Parathyroid adenoma (tissue), 2 donors: ENCODE measurements around the gene C1RL.
A peak's percentile ranks its signal among the peaks of the same experiment; 100 is the strongest.

Experiments
- H2AFZ ChIP-seq: fragments of 300-600 bp; sonication (generic); one replicate; pipeline ENCODE4 v1.7.0; 2017; ENCODE audit warnings: antibody characterized with exemption, mild to moderate bottlenecking
- H3K27ac ChIP-seq: fragments of 300-600 bp; sonication (generic); one replicate; pipeline ENCODE4 v1.7.0; 2017
- H3K27me3 ChIP-seq: fragments of 300-600 bp; sonication (generic); one replicate; pipeline ENCODE4 v1.7.0; 2017; ENCODE audit warnings: low read length; ENCODE audit not compliant: control insufficient read depth, insufficient read depth
- H3K36me3 ChIP-seq: fragments of 300-600 bp; sonication (generic); one replicate; pipeline ENCODE4 v1.7.0; 2017; ENCODE audit warnings: low read length; ENCODE audit not compliant: control insufficient read depth, insufficient read depth
- H3K4me1 ChIP-seq: fragments of 300-600 bp; sonication (generic); one replicate; pipeline ENCODE4 v1.7.0; 2017; ENCODE audit warnings: control low read depth
- H3K4me2 ChIP-seq: fragments of 300-600 bp; sonication (generic); one replicate; pipeline ENCODE4 v1.7.0; 2017; ENCODE audit warnings: low read length
- H3K4me3 ChIP-seq: fragments of 300-600 bp; sonication (generic); one replicate; pipeline ENCODE4 v1.7.0; 2017; ENCODE audit warnings: low read depth, low read length
- H3K79me2 ChIP-seq: fragments of 300-600 bp; sonication (generic); one replicate; pipeline ENCODE4 v1.7.0; 2017; ENCODE audit warnings: control low read depth
- H3K9ac ChIP-seq: fragments of 300-600 bp; sonication (generic); one replicate; pipeline ENCODE4 v1.7.0; 2017; ENCODE audit warnings: mild to moderate bottlenecking
- H3K9me3 ChIP-seq: fragments of 300-600 bp; sonication (generic); one replicate; pipeline ENCODE4 v1.7.0; 2017; ENCODE audit warnings: low read length; ENCODE audit not compliant: control insufficient read depth
- TF ChIP-seq, protein P1 (sequence below): fragments of 300-600 bp; sonication (generic); IDR thresholded peaks from one replicate; pipeline ENCODE4 v1.7.0; 2017; ENCODE audit warnings: antibody characterized with exemption, mild to moderate bottlenecking
- donor health status: primary hyperparathyroidism.

The C1RL gene

GRCh38 chr12:7122811-7123769, 14.1 kb upstream of the C1RL start:
- H3K9ac ChIP-seq: no peak overlapping the region
- H3K4me3 ChIP-seq: no peak overlapping the region
- no peak overlapping the region for H3K4me2 ChIP-seq
- no peaks in the 10 kb centered on the region for H3K79me2 ChIP-seq
- peaks cover 3% of the 10 kb centered on the region for H3K4me1 ChIP-seq
- H3K27ac ChIP-seq: peak overlapping the region; percentile 16
- TF ChIP-seq, protein P1, sequence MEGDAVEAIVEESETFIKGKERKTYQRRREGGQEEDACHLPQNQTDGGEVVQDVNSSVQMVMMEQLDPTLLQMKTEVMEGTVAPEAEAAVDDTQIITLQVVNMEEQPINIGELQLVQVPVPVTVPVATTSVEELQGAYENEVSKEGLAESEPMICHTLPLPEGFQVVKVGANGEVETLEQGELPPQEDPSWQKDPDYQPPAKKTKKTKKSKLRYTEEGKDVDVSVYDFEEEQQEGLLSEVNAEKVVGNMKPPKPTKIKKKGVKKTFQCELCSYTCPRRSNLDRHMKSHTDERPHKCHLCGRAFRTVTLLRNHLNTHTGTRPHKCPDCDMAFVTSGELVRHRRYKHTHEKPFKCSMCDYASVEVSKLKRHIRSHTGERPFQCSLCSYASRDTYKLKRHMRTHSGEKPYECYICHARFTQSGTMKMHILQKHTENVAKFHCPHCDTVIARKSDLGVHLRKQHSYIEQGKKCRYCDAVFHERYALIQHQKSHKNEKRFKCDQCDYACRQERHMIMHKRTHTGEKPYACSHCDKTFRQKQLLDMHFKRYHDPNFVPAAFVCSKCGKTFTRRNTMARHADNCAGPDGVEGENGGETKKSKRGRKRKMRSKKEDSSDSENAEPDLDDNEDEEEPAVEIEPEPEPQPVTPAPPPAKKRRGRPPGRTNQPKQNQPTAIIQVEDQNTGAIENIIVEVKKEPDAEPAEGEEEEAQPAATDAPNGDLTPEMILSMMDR: no peak
- no peaks in the 10 kb centered on the region for H3K27me3 ChIP-seq
- H3K9me3 ChIP-seq: no peaks in the 10 kb centered on the region
- H2AFZ ChIP-seq: peak overlapping the region; percentile 35
- H3K36me3 ChIP-seq: no peaks in the 10 kb centered on the region

DNA sequence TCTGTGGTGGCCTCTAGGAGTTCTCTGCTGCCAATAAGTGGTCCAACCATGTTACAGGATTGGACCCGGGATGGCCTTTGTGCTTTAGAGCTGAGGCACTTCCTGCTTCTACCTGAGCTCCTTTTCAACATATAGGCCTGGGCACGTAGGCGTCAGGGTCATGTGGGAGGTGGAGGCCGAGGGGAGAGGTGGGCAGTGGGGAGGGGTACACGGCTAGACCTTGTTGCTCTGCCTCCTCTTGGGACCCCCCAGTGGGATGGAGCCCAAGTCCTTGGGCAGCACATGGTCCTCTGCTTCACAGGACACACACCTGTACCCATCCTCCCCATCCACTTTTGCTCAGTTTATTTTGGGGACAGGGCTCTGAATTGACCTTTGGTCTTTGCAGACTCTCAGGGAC, 12.3 kb upstream of the C1RL start:
- H3K4me1 ChIP-seq: peaks cover 3% of the 10 kb centered on the region
- TF ChIP-seq, protein P1: no peak
- no peak overlapping the region for H3K27ac ChIP-seq
- H3K4me3 ChIP-seq: no peak overlapping the region
- no peak overlapping the region for H2AFZ ChIP-seq
- H3K36me3 ChIP-seq: no peaks in the 10 kb centered on the region
- H3K9me3 ChIP-seq: no peaks in the 10 kb centered on the region
- H3K9ac ChIP-seq: no peak overlapping the region
- no peaks in the 10 kb centered on the region for H3K79me2 ChIP-seq
- no peaks in the 10 kb centered on the region for H3K27me3 ChIP-seq
- H3K4me2 ChIP-seq: no peak overlapping the region

DNA sequence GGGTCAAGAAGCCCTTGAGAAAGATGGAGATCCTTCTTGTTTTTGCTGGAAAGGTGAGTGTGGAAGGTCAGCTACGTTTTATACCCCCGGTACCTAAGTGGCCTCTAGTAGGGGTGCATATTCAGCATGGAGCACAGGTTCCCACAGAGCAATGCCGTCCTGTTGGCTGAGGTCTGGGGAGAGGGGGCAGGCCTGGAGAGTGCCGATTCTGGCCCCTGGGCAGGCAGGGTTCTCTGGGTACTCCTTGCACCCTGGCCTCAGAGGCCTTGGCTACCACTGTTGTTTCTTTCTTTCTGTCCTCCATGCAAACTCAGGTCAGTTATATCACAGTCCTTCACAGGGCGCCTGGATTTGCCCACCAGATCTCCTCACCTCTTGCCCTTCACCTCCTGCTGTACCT, 11.2 kb upstream of the C1RL start:
- Histone ChIP-seq H3K36me3 (no peaks in the 10 kb centered on the region), H3K4me2 (no peak overlapping the region), H3K4me1 (peaks cover 3% of the 10 kb centered on the region), H3K9ac (no peak overlapping the region), H3K4me3 (no peak overlapping the region), H2AFZ (no peak overlapping the region), H3K27ac (no peak overlapping the region), H3K9me3 (no peaks in the 10 kb centered on the region), H3K79me2 (no peaks in the 10 kb centered on the region), H3K27me3 (no peaks in the 10 kb centered on the region)
- TF ChIP-seq, protein P1: no peak

DNA sequence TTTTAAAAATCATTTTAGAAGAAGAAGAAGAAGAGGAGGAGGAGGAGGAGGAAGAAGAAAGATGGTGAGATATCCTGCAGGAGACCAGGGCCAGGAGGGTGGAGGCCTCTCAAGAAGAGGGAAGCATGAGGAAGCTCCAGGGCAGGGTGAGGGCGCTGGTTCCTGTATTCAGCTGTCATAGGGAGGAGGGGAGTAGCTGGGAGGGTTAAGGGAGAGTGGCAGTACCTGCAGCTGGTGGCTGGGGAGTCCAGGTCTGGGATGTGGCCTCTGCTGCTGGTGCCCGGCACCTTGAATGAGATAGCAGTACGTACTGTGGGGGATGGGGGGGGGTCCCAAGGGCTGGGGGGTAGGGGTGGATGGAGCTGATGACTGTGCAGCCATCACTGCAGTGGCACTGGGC, 9.9 kb upstream of the C1RL start:
- Histone ChIP-seq H3K4me2 (no peak overlapping the region), H3K27ac (no peak overlapping the region), H3K4me1 (peaks cover 3% of the 10 kb centered on the region), H2AFZ (no peak overlapping the region), H3K4me3 (no peak overlapping the region), H3K36me3 (no peaks in the 10 kb centered on the region), H3K79me2 (no peaks in the 10 kb centered on the region), H3K27me3 (no peaks in the 10 kb centered on the region), H3K9me3 (no peaks in the 10 kb centered on the region), H3K9ac (no peak overlapping the region)
- TF ChIP-seq, protein P1: no peak

DNA sequence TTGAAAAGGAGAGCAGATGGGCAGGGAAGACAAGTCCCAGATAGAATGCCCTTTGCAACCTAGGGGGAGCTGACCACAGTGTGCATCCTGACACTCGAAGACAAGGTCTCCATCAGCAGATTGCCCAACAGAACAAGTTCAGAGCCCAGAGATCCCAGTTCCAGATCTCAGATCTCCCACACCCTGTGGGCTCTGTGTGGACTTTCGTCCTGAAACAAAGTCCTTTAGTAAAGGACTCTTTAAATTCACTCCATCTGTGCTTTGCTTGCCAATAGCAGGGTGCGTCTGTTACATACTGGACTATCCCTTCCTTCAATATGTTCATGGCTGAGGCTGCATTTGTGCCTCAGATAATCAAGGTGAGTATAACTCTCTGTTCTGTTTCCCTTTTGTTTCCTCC, 8.7 kb upstream of the C1RL start:
- TF ChIP-seq, protein P1: no peak
- H3K4me1 ChIP-seq: no peaks in the 10 kb centered on the region
- H3K4me3 ChIP-seq: no peak overlapping the region

More for the DNA sequence above, 8.7 kb upstream of the C1RL start:
- H3K79me2 ChIP-seq: no peaks in the 10 kb centered on the region
- H2AFZ ChIP-seq: no peak overlapping the region
- H3K9me3 ChIP-seq: no peaks in the 10 kb centered on the region
- H3K27me3 ChIP-seq: no peaks in the 10 kb centered on the region
- H3K27ac ChIP-seq: no peak overlapping the region
- no peaks in the 10 kb centered on the region for H3K36me3 ChIP-seq
- no peak overlapping the region for H3K9ac ChIP-seq
- no peak overlapping the region for H3K4me2 ChIP-seq
